GM19025 (cell line): ENCODE results near the gene SYCE3.

Experiments
- ATAC-seq: cut with Tn5 transposase; IDR thresholded peaks from one replicate; pipeline ENCODE4 v1.9.1; 2021; ENCODE audit warnings: mild to moderate bottlenecking, low read depth, moderate library complexity; ENCODE audit not compliant: unreplicated experiment

SYCE3 gene

DNA sequence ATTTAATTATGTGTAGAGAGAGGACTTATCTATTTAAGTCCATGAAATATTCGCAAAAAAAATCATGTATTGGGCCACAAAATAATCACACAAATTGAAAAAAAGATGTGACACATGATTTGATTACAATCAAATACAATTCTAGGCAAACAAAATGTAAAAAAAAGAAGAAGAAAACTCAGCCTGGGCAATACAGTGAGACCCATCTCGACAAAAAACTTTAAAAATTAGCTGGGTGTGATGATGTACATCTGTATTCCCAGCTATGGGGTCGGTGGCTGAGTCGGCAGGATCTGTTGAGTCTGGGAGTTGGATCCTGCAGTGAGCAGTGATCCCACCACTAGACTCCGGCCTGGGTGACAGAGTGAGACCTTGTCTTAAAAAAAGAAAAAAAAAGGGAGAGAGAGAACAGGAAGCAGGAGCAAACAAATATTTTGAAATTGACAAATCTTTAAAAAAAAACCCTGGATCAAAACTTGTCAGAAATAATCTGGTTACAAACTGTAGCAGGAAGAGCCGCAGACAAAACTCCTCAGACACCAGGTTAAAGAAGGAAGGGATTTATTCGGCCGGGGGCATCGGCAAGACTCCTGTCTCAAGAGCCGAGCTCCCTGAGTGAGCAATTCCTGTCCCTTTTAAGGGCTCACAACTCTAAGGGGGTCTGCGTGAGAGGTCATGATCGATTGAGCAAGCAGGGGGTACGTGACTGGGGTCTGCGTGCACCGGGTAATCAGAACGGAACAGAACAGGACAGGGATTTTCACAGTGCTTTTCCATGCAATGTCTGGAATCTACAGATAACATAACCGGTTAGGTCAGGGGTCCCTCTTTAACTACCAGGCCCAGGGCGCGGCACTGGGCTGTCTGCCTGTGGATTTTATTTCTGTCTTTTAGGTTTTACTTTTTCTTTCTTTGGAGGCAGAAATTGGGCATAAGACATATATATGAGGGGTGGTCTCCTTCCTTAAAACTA is 29.6 kb downstream of the SYCE3 start:
- ATAC-seq: no peak

DNA sequence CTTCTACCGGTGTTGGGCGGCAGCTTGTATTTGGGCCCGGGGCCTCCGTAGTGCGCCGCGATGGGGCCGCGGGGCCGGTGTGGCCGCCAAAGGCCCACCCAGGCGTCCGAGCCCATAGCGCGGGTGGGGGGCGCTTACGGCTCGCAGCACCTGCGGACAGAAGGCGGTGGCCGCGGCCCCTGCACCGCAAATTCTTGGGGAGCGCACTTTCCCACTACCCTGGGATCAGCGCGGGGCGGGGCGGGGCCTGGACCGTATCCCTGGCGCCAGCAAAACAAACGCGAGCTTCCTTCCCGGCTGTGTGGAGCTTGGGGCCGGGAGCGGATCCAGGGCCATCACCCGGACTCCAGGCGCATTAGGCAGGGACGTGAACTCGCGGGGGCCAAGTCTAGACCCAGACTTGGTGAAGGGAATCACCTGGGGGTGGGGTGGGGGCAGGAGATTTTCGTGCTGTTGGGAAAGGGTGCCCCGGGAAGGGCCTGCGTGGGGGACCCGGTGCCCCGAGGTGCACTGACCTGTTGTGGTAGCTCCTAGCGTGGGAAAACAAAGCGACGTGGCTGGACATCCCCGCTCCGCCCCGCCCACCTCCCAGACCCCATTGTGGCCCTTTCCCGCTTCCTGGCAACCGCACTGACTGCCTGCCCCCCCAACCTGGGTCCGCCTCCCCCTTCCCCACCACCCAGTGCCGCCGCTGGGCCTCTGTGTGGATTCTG is 30.6 kb downstream of the SYCE3 start:
- ATAC-seq: no peak

DNA sequence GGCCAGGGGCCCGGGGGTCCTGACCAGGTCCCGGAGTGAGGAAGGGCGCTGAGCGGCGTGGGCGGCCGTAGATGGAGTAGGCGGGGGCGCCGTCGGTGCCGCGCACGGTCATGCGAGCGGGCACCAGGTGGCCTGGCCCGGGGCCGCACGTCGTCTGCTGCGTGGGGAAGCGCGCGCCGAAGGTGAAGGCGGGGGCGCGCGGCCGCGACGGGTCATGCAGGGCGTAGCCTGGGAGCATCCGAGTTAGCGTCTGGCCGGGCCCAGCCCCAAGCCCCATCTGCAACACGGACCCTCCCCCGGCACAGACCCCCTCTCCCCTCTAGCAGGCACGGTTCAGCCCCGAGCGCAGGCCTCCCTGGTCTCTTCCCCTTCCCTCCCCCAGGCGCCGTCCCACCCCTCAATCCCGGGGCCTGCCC is 31.2 kb downstream of the SYCE3 start:
- no peak for ATAC-seq

DNA sequence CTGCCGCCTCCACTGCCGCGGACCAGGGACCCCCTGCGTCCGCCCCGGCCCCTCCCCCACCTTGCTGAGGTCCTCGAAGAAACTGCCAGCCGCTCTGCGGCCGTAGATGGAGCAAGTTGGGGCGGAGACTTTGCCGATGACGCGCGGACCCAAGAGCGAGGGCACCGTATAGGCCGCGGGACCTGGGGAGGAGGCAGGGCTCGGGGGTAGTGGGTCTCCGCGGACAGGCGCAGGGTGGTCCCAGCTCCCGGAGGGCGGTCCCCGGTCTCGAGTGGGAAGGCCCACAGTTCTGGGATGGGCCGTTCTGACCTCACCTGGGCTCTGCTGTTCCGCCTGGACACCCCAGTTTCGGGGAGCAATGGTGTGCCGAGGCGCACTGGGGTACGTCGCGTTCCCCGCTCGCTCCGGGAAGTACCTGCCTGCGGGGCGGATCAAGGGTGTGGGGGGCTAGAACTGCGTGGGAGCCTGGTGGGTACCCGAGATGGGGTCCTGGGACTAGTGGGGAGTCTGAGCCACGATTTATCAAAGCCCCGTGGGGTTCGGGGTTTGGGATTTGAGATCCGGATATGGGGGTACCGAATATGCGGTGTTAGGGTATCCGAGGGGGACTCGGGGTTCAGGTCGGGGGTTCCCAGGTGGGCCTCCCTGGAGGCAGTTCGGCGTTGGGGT is 31.7 kb downstream of the SYCE3 start:
- no peak for ATAC-seq

DNA sequence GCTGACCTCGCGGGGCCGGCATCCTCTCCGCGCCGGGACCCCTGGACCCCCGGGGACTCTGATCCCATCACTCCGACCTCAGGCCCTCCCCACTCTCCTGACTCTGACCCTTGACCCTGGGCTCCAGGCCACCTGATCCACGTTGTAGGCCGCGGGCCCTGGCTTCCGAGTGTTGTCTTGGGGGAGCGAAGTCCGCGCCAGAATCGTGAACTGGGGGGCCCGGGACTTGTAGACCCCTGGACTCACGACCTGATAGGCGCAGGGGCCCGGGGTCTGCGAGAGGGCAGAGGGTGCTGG is 32.2 kb downstream of the SYCE3 start:
- ATAC-seq: no peak

DNA sequence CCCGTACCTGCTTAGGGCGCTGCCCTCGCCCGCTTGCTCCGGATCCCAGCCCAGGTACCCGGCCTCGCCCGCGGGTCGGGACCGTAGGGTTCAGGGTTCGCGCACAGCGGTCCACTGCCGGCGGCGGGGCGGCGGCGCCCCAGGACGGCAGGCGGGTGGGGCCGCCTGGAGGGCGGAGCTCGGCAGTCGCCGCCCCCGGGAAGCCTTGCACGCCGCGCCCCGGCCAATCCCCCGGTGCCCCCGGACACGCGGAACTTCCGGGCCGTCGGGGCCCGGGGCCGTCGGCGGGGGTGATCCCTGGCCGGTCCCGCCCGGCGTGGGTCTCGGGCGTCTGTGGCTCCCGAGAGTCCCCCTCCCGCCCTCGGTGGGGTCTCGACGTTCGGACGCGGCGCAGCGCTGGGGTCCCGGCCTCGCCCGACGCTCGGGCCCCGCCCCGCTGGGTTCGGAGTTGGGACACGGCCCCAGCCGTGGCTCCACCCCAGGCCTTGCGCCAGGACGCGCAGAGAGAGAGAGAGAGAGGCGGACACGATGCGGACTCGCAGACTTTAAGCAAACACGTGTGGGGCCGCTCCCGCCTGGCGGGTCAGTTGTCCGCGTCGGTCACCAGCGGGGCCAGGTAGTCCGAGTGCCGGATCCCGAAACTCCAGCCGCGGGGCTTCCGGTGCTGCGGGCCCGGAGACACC is 32.7 kb downstream of the SYCE3 start, which contains the start of gene TYMP:
Gene TYMP, minus strand, starts transcription at position 116 of the 683 bp plus-strand sequence. CDS start 303 bp downstream, outside the sequence.
- peak; percentile 28 for ATAC-seq

DNA sequence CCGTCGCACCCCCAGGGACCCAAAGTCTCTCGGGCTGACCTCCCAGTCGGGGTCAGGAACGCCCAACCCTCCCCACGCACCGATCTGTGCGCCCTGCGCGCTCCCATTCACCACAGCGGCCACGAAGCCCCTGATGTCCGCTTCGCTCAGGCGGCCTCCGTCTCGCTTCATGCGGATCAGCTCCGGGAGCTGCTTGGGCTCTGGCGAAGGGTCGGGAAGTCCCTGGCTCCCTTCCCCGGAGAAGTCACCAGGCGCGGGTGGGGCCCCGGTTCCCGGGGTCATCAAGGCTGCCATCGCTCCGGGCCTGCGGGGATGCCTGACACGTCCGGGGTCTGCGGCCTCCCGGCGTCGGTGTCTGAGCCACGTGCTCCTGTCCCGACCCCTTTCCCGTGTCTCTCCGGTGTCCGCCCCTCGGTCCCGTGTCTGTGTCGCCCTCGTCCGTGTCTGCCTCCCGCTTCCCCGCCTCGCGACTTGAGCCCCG is 33.3 kb downstream of the SYCE3 start:
- no peak for ATAC-seq

DNA sequence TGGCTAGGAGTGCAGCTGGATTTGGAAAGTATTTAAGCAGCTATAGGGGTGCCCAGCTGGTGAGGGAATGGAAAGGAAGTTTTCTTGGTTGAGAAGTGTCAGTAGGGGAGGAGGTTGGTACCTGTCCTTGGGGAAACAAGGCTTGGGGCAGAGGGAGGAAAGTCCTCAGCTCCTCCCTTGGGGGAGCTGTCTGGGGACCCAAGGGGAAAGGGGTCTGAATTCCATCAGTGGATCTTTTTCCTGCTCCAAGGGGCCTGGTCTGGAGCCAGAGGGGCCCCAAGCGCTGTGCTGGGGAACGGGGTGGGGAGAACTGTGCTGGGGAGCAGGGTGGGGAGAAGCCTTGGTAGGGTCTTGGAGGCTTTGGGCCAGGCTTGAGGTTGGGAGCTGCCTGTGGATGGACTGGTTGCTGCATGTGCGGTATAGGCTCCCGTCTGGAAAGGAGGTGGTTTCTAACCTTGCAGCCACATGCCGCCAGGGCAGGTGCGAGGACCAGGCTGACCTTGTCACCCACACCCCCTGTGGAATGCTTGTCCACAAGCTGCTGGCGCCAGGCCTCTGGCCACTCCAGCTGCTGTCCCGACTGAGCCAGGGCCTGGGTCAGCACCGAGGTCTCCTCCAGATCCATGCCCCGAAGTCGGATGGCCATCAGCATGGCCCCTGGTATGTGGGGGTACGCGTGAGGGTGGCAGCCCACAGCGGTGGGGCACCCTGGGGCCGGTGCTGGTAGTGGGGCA is 33.9 kb downstream of the SYCE3 start:
- no peak for ATAC-seq

DNA sequence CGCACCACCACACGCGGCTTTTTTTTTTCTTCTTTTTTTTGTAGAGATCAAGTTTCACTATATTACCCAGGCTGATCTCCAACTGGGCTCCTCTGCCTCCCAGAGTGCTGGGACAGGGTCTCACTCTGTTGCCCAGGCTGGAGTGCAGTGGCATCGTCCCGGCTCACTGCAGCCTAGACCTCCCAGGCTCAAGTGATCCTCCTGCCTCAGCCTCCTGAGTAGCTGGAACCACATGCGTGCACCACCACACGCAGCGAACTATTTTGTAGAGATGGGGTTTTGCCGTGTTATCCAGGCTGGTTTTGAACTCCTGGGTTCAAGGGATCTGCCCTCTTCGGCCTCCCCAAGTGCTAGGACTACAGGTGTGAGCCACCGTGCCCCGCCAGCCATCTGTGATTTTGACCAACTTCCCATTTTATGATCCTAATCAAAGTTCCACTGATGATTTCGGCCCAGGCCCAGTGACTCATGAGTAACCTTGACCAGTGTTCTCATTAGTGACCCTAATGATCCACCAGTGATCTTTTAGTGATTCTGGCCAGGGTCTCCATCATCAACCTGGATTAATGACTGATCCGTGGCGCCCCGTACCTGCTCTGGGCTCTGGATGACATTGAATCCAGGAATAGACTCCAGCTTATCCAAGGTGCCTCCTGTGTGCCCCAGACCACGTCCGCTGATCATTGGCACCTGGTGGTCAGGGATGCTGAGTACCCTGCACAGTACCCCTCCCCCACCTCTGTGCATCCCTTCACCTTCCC is 34.6 kb downstream of the SYCE3 start:
- no peak for ATAC-seq

DNA sequence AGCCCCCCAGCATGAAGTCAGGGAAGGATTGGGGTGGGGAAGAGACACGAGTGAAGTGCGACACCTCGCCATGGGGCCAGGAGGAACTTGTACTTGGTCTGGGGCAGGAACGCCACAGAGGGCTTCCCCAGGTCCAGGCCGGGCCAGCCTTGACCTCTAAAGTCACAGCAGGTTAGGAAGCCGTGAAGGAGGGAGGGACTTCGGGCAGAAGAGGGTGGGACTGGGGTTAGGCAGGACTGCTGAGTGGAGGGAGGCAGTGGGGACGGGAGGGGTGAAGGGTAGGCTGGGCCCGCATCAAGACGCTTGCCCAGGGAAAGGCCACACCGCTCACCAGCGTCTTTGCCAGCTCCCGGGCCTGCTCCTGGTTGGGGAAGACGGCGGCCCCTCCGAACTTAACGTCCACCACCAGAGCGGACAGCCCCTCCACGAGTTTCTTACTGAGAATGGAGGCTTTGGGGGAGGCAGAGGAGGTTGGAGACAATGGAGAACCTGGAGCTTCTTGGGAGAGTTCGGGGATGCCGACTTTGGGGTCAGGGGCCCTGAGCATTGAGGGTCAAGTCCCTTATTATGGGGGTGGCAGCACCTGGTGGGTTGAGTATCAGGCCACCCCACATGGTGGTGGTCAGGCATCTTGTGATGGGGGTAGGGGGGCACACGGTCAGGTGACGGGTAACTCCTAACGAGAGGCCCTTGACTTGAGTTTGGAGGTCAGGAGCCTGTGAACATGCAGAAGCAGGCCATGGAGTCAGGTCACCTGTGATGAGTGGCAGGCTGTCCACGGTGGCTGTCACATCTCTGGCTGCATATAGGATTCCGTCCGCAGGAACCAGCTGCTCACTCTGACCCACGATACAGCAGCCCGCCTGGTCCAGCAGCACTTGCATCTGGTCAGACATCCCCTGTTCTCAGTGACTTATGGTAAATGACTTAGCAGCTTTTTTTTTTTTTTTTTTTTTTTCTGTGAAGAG is 35.6 kb downstream of the SYCE3 start:
- ATAC-seq: no peak

DNA sequence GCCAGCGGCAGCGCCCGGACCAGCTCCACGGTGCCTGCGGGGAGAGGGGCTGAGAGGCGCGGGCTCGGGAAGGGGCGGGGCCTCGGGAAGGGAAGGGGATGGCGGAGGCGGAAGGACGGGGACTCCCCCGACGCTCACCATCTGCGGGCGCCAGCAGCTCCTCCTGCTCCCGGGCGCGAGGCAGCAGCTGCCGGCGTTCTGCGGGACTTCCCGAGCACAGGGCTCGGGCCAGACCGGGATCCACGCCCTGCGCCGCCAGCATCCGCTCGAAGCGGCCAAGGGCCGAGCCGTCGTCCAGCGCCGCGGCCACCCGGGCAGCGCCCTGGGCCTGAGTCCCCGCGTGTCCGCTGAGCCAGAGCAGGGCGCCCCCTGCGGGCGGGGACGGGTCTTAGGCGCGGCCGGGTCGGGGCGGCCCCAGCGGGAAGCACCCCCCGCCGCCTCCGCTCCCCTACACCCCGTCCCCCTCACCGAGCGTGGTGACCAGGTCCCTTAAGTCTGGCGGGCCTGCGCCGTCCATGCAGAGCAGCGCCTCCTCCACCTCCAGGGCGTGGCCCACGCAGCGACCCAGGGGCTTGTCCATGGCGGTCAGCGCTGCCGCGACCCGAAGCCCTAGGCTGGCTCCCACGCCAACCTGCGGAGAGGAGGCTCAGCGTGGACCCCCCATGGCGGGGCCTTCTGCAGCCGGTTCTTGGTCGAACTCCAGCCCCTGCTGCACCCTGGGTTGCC is 36.4 kb downstream of the SYCE3 start:
- ATAC-seq: peak; percentile 24

DNA sequence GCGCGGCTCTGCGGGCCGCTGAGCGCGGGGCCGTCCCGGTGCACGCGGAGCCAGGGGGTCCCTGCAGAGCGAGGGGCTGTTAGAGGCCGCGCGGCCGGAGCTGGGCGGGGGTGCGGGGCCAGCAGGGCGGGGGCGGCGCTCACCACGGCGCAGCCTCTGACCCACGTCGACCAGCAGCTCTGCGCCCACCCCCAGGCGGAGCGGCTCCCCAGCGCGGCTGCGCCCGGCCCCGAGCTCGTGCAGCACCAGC is 36.9 kb downstream of the SYCE3 start:
- ATAC-seq: peak; percentile 13

DNA sequence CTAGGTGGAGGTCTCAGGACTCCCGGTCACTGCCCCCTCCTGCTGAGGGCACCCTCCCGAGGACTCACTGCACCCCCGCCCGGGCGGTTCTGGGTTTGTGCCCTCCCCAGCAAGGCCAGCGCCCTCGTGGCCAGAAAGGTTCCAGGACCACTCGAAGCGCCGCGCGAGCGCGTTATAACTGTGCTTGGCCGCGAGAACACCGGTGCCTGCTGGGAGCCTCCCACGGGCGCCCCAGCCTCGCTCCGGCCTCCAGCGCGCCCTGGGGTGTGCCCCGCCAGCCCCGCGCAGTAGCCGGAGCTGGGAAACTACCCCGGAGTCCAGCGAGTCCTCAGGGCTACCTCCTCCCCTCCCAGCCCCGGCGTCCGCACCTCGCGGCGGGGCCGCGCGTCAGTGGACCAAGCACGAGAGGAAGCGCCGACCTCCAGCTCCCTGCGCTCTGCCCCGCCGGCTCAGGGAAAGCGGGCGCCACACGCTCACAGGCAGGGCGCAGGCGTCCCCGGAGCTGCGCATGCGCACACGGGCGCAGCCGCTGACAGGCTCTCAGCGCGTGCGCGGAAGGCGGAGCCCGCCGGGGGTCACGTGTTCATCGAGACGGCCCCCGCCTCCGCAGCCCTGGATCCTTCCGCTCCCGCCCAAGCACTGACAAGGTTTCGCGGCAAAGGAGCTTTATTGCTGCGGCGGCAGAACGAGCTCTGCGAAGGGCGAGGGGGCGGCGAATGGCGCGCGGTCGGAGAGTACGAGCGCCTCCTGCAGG is 37.4 kb downstream of the SYCE3 start, which contains the start of gene SCO2:
Gene SCO2, minus strand, starts transcription at position 495 of the 754 bp plus-strand sequence. CDS start 1,187 bp downstream, outside the sequence.
- ATAC-seq: peak; percentile 36

DNA sequence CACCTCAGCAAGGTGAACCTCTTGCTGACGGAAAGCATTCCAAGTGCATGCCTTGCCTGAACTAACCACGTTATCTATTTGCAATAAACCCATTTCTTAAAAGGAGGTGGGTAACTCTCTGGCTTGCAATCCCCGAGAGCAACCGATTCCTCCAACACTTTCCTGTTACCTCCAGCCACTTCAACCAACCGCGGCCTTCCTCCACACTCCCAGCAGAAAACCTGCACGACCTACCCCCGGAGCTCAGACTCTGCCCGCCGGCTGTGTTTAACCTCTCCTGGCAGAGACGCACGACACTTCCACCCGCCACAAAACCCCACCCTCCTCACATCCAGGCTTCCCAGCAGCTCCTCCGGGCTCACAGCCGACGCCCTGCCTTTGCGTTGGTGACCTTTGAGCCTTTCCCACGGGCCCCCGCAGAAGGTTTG is 38.0 kb downstream of the SYCE3 start:
- ATAC-seq: no peak

DNA sequence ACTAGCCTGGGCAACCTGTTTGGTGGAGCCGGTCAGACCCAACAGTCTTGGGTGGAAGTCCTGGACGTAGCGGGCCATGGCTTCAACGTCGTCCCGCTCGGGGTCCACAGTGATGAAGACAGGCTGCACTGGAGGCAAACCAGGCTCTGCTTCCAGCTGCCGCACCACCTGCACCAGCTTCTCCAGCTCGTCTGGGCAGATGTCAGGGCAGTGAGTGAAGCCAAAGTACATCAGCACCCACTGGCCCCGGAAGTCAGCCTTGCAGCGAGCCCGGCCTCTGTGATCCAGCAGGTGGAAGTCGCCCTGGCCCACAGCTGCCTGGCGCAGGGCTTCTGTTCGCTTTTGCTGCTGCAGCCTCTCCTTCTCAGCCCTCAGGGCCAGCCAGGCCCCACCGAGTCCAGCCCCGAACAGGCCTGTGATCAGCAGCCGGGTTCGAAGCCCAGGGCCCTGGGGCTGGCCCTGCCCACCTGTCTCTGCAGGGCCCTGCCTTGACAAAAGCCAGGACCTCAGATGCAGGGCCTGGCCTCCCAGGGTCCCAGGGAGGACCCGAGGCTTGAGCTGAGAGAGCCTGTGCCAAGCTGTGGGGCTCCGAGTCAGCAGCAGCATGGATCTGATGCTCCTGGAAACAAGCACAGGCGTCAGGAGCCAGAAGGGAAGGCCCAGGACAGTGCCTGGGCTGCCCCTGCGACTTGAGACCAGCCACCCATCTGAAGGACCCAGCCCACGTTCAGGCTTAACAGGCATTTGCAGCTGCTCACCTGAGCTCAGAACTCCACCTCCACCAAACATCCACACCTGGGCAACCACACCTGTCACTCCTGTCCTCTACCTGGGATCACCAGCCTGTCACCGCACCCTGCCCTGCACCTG is 38.7 kb downstream of the SYCE3 start:
- no peak for ATAC-seq

DNA sequence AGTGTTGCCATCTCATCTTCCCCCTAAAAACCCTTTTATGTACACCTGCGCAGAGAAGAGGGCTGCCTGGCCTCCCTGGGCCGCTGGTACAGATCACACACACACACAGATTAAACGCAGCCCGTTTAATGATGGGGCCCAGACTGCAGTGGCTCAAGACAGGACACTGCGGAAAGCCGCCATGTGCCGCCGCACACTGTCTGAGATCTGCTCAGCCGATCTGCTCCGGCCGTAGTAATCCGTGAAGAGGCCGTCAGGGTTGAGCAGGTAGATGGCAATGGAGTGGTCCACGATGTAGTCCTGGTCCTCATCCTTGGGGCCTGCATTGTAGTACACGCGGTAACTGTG is 39.3 kb downstream of the SYCE3 start:
- ATAC-seq: no peak
